ENCODE results near the gene PDXDC1. TPM values are rescaled to one million over a fixed set of nuclear protein-coding genes. Genes with fewer than 3 reads are reported as not detected.
"Not testable (repeated sequence)": the region's sequence is repeated elsewhere in the genome, so short reads cannot be mapped to it uniquely, and the experiment has no call there.

The PDXDC1 gene
- total RNA-seq, 1 donor from 2014 or later: 68.9 TPM

- H3K27me3 Mint-ChIP-seq: no peaks in the 10 kb centered on the region
- ChIA-PET POLR2A (no interaction called here), CTCF (no interaction called here)
- DNase-seq (no peak), ATAC-seq (ENCODE audit: low read depth) (no peak)
- no peak overlapping the region for H3K4me3 Mint-ChIP-seq
- H3K27ac Mint-ChIP-seq: no peak overlapping the region
- no peaks in the 10 kb centered on the region for H3K9me3 Mint-ChIP-seq
- peaks cover 32% of the 10 kb centered on the region for H3K36me3 Mint-ChIP-seq (ENCODE audit: low read depth)
- intact Hi-C loops (cut with micrococcal nuclease): no loop called here
- TF ChIP-seq CTCF (IDR thresholded peaks at IDR 0.05): no peak
- peaks cover under 1% of the 10 kb centered on the region for H3K4me1 Mint-ChIP-seq
Observed at GRCh38 chr16:15046692-15047376, 72.0 kb downstream of the PDXDC1 start.

GRCh38 chr16:15049581-15050180 lies 74.9 kb downstream of the PDXDC1 start:
- H3K27me3 Mint-ChIP-seq: no peaks in the 10 kb centered on the region
- no peak overlapping the region for H3K4me3 Mint-ChIP-seq
- ChIA-PET POLR2A (no interaction called here), CTCF (interaction anchor here (1.3 kb wide), 1 partner anchor 23 kb away, joined by 4 read pairs; no protein-coding TSS in a partner anchor)
- no peak for DNase-seq
- intact Hi-C loops (cut with micrococcal nuclease): no loop called here
- H3K9me3 Mint-ChIP-seq: no peaks in the 10 kb centered on the region
- H3K4me1 Mint-ChIP-seq: peaks cover 11% of the 10 kb centered on the region
- H3K27ac Mint-ChIP-seq: no peak overlapping the region
- TF ChIP-seq CTCF (IDR thresholded peaks at IDR 0.05): no peak
- no peak for ATAC-seq (ENCODE audit: low read depth)
- peaks cover 18% of the 10 kb centered on the region for H3K36me3 Mint-ChIP-seq (ENCODE audit: low read depth)

GRCh38 chr16:15050440-15050839 lies 75.6 kb downstream of the PDXDC1 start:
- H3K36me3 Mint-ChIP-seq (ENCODE audit: low read depth): peaks cover 18% of the 10 kb centered on the region

GRCh38 chr16:15051387-15051951 lies 76.6 kb downstream of the PDXDC1 start:
- ATAC-seq (ENCODE audit: low read depth): no peak
- intact Hi-C loops (cut with micrococcal nuclease): no loop called here
- H3K9me3 Mint-ChIP-seq: no peaks in the 10 kb centered on the region
- no peak overlapping the region for H3K4me3 Mint-ChIP-seq
- ChIA-PET CTCF (no interaction called here), POLR2A (no interaction called here)
- no peaks in the 10 kb centered on the region for H3K27me3 Mint-ChIP-seq
- H3K27ac Mint-ChIP-seq: peak overlapping the region; percentile 7
- TF ChIP-seq CTCF (IDR thresholded peaks at IDR 0.05): no peak
- no peak for DNase-seq
- H3K36me3 Mint-ChIP-seq (ENCODE audit: low read depth): peaks cover 10% of the 10 kb centered on the region
- H3K4me1 Mint-ChIP-seq: peaks cover 18% of the 10 kb centered on the region

More at GRCh38 chr16:15050440-15050839, 75.6 kb downstream of the PDXDC1 start:
- CTCF ChIA-PET: interaction anchor here (1.3 kb wide), 1 partner anchor 23 kb away, joined by 4 read pairs; no protein-coding TSS in a partner anchor
- peaks cover 16% of the 10 kb centered on the region for H3K4me1 Mint-ChIP-seq
- H3K27me3 Mint-ChIP-seq; H3K4me3 Mint-ChIP-seq; DNase-seq; ATAC-seq (ENCODE audit: low read depth); H3K9me3 Mint-ChIP-seq; intact Hi-C loops (cut with micrococcal nuclease); H3K27ac Mint-ChIP-seq; POLR2A ChIA-PET: not testable (repeated sequence)

- no peak overlapping the region for H3K27ac Mint-ChIP-seq
- no peaks in the 10 kb centered on the region for H3K9me3 Mint-ChIP-seq
- DNase-seq (no peak), ATAC-seq (ENCODE audit: low read depth) (no peak)
- POLR2A ChIA-PET: no interaction called here
- H3K4me1 Mint-ChIP-seq: peaks cover 18% of the 10 kb centered on the region
- no peak for TF ChIP-seq CTCF (IDR thresholded peaks at IDR 0.05)
- CTCF ChIA-PET: no interaction called here
- no peaks in the 10 kb centered on the region for H3K36me3 Mint-ChIP-seq (ENCODE audit: low read depth)
- no peak overlapping the region for H3K4me3 Mint-ChIP-seq
- no peaks in the 10 kb centered on the region for H3K27me3 Mint-ChIP-seq
- intact Hi-C loops (cut with micrococcal nuclease): no loop called here
Observed at GRCh38 chr16:15052747-15053476, 78.1 kb downstream of the PDXDC1 start.

Data from activated B cell treated with CpG ODN at 0.5 μM for 24 hours (primary cell).